ENCODE data around the gene ERF. TPM values are rescaled to one million over a fixed set of nuclear protein-coding genes. Genes with fewer than 3 reads are reported as not detected.

The ERF gene
- total RNA-seq, 2 experiments from 2014 or later, result 26.7 to 33.5 TPM

GRCh38 chr19:42274065-42274682 lies 19.2 kb upstream of the ERF start:
- CTCF ChIA-PET (ENCODE audit: unreplicated experiment), result no interaction called here
- DNase-seq (ENCODE audit: low spot score), result no peak
- no peaks in the 10 kb centered on the region for H4K20me1 ChIP-seq (ENCODE audit: insufficient read depth, low read length)
- 0 out of 2 replicates have a peak, but pooled peaks cover 8% of the 10 kb centered on the region for H3K36me3 ChIP-seq (ENCODE audit: insufficient read depth, low read length)
- H3K4me1 ChIP-seq (ENCODE audit: insufficient read depth, low read length, poor library complexity, severe bottlenecking), result peaks cover 34% of the 10 kb centered on the region
- no peak overlapping the region for H3K4me3 ChIP-seq (ENCODE audit: low read depth, low read length, poor library complexity, severe bottlenecking)
- peaks cover 9% of the 10 kb centered on the region; the same call in 1 of the 2 replicates for H3K79me2 ChIP-seq (ENCODE audit: insufficient read depth, low read depth, low read length)
- no peak overlapping the region for H3K27ac ChIP-seq (ENCODE audit: low read depth, low read length, poor library complexity, severe bottlenecking)
- POLR2A ChIA-PET, result no interaction called here
- no peaks in the 10 kb centered on the region for H3K9me2 ChIP-seq (ENCODE audit: insufficient read depth, low read length)
- H3K9me3 ChIP-seq (ENCODE audit: low read length), result no peaks in the 10 kb centered on the region
- intact Hi-C loops (cut with micrococcal nuclease; ENCODE audit: unreplicated experiment), result no loop called here
- no peak overlapping the region for H3K4me2 ChIP-seq (ENCODE audit: low read length)
- TF ChIP-seq CTCF (conservative IDR thresholded peaks at IDR 0.05; ENCODE audit: low read length) (no peak), EZH2phosphoT487 (IDR thresholded peaks at IDR 0.05; ENCODE audit: borderline replicate concordance, low read depth, low read length) (no peak)
- BruUV-seq (replicated peaks), result no TSS peak
- H2AFZ ChIP-seq (ENCODE audit: low read length), result no peak overlapping the region

DNA sequence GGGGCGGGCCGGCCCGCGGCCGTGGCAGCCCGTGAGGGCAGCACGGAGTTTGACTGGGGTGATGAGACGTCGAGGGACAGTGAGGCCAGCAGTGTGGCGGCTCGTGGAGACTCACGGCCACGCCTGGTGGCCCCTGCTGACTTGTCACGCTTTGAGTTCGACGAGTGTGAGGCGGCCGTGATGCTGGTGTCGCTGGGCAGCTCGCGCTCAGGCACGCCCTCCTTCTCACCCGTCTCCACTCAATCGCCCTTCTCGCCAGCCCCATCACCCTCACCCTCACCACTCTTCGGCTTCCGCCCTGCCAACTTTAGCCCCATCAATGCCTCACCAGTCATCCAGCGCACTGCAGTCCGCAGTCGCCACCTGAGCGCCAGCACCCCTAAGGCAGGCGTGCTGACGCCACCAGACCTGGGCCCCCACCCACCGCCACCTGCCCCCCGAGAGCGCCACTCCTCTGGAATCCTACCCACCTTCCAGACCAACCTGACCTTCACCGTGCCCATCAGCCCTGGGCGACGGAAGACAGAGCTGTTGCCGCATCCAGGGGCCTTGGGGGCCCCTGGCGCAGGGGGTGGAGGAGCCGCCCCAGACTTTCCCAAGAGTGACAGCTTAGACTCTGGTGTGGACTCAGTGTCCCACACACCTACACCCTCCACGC lies 18.6 kb upstream of the ERF start:
- H3K9me2 ChIP-seq (ENCODE audit: insufficient read depth, low read length), result no peaks in the 10 kb centered on the region
- 0 out of 2 replicates have a peak, but pooled peaks cover 8% of the 10 kb centered on the region for H3K36me3 ChIP-seq (ENCODE audit: insufficient read depth, low read length)
- no peak overlapping the region for H3K4me3 ChIP-seq (ENCODE audit: low read depth, low read length, poor library complexity, severe bottlenecking)
- CTCF ChIA-PET (ENCODE audit: unreplicated experiment), result no interaction called here
- no peak overlapping the region for H3K4me2 ChIP-seq (ENCODE audit: low read length)
- no peaks in the 10 kb centered on the region for H3K9me3 ChIP-seq (ENCODE audit: low read length)
- intact Hi-C loops (cut with micrococcal nuclease; ENCODE audit: unreplicated experiment), result no loop called here
- POLR2A ChIA-PET, result no interaction called here
- H3K79me2 ChIP-seq (ENCODE audit: insufficient read depth, low read depth, low read length), result peaks cover 9% of the 10 kb centered on the region; the same call in 1 of the 2 replicates
- TF ChIP-seq EZH2phosphoT487 (IDR thresholded peaks at IDR 0.05; ENCODE audit: borderline replicate concordance, low read depth, low read length) (no peak), CTCF (conservative IDR thresholded peaks at IDR 0.05; ENCODE audit: low read length) (no peak)
- H4K20me1 ChIP-seq (ENCODE audit: insufficient read depth, low read length), result no peaks in the 10 kb centered on the region
- DNase-seq (ENCODE audit: low spot score), result no peak
- H2AFZ ChIP-seq (ENCODE audit: low read length), result no peak overlapping the region
- no peak overlapping the region for H3K27ac ChIP-seq (ENCODE audit: low read depth, low read length, poor library complexity, severe bottlenecking)
- no TSS peak for BruUV-seq (replicated peaks)
- H3K4me1 ChIP-seq (ENCODE audit: insufficient read depth, low read length, poor library complexity, severe bottlenecking), result peaks cover 28% of the 10 kb centered on the region

DNA sequence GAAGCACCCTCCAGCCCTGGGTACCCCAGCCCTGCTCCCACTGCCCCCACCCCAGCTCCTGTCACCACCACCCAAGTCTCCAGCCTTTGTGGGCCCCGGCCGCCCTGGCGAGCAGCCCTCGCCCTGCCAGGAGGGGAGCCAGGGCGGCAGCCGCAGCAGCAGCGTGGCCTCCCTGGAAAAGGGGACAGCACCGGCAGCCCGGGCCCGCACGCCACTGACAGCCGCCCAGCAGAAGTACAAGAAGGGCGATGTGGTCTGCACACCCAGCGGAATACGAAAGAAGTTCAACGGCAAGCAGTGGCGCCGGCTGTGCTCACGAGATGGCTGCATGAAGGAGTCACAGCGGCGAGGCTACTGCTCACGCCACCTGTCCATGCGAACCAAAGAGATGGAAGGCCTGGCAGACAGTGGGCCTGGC lies 18.1 kb upstream of the ERF start:
- BruUV-seq (replicated peaks), result no TSS peak
- no peaks in the 10 kb centered on the region for H3K9me2 ChIP-seq (ENCODE audit: insufficient read depth, low read length)
- intact Hi-C loops (cut with micrococcal nuclease; ENCODE audit: unreplicated experiment), result no loop called here
- H4K20me1 ChIP-seq (ENCODE audit: insufficient read depth, low read length), result no peaks in the 10 kb centered on the region
- POLR2A ChIA-PET, result no interaction called here
- peaks cover 9% of the 10 kb centered on the region; the same call in 1 of the 2 replicates for H3K79me2 ChIP-seq (ENCODE audit: insufficient read depth, low read depth, low read length)
- H3K9me3 ChIP-seq (ENCODE audit: low read length), result no peaks in the 10 kb centered on the region
- H3K4me2 ChIP-seq (ENCODE audit: low read length), result no peak overlapping the region
- H3K4me3 ChIP-seq (ENCODE audit: low read depth, low read length, poor library complexity, severe bottlenecking), result no peak overlapping the region
- H3K36me3 ChIP-seq (ENCODE audit: insufficient read depth, low read length), result 0 out of 2 replicates have a peak, but pooled peaks cover 8% of the 10 kb centered on the region
- DNase-seq (ENCODE audit: low spot score), result no peak
- peaks cover 23% of the 10 kb centered on the region for H3K4me1 ChIP-seq (ENCODE audit: insufficient read depth, low read length, poor library complexity, severe bottlenecking)
- CTCF ChIA-PET (ENCODE audit: unreplicated experiment), result no interaction called here
- TF ChIP-seq EZH2phosphoT487 (IDR thresholded peaks at IDR 0.05; ENCODE audit: borderline replicate concordance, low read depth, low read length), result no peak
- no peak for TF ChIP-seq CTCF (conservative IDR thresholded peaks at IDR 0.05; ENCODE audit: low read length)
- H3K27ac ChIP-seq (ENCODE audit: low read depth, low read length, poor library complexity, severe bottlenecking), result no peak overlapping the region
- no peak overlapping the region for H2AFZ ChIP-seq (ENCODE audit: low read length)
